ENCODE data around the gene MSI2. TPM values are rescaled to one million over a fixed set of nuclear protein-coding genes. Genes with fewer than 3 reads are reported as not detected.

The MSI2 gene
- total and polyA plus RNA-seq, 2 experiments from 2014 or later, result 4.3 to 17.9 TPM

GRCh38 chr17:57471868-57472368 is 215.6 kb downstream of the MSI2 start:
- 83 to 94% methylated on average over 8 of the region's 8 CpGs for WGBS, 2 experiments (ENCODE audit: low coverage in 1 of 2, low lambda C conversion rate in 2 of 2, missing lambda C conversion rate in 2 of 2)
- in situ Hi-C loops (cut with MboI), result no loop called here
- H3K79me2 ChIP-seq (ENCODE audit: insufficient read depth), result no peaks in the 10 kb centered on the region
- no peak overlapping the region for H3K4me3 ChIP-seq
- DNase-seq, result no peak
- no peaks in the 10 kb centered on the region for H3K9me3 ChIP-seq (ENCODE audit: low read depth)
- H3K4me1 ChIP-seq (ENCODE audit: insufficient read depth), result peaks cover 17% of the 10 kb centered on the region
- no peaks in the 10 kb centered on the region for H4K20me1 ChIP-seq (ENCODE audit: insufficient read depth)
- H3K27ac ChIP-seq, result no peak overlapping the region
- H3K27me3 ChIP-seq (replicated peaks; ENCODE audit: insufficient read depth), result no peaks in the 10 kb centered on the region
- H2AFZ ChIP-seq, result no peak overlapping the region
- no peak for TF ChIP-seq EZH2 (IDR thresholded peaks at IDR 0.05; ENCODE audit: insufficient read depth, poor library complexity, severe bottlenecking)
- no peak for TF ChIP-seq EZH2phosphoT487 (IDR thresholded peaks at IDR 0.05; ENCODE audit: insufficient read depth, low read depth)
- H3K9me2 ChIP-seq (ENCODE audit: insufficient read depth), result no peaks in the 10 kb centered on the region
- no peak overlapping the region for H3K9ac ChIP-seq
- H3K4me2 ChIP-seq (ENCODE audit: unreplicated experiment), result no peak overlapping the region
- peaks cover 20% of the 10 kb centered on the region; the same call in 1 of the 2 replicates for H3F3A ChIP-seq (ENCODE audit: insufficient read depth)
- no peaks in the 10 kb centered on the region for H3K36me3 ChIP-seq (ENCODE audit: low read depth)

DNA sequence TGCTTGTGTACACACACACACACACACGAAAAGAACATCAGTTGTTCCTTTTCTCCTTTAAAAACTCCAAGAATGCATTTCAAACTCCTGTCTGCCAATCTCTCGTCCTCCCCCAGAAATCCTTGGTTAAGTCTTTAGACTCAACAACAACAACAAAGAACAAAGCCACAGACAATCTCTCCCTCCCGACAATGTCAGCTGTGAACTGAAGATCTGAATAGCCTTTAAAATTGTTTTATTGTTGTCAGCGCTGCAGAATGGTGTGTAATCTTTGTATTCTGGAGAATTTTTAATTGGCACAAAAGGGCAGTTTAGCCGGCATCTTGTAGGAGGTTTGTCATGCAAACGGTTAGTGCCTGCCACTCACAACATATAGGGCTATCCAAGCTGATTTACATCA is 219.5 kb downstream of the MSI2 start:
- H3K4me2 ChIP-seq (ENCODE audit: unreplicated experiment), result no peak overlapping the region
- WGBS, 2 experiments (ENCODE audit: low coverage in 1 of 2, low lambda C conversion rate in 2 of 2, missing lambda C conversion rate in 2 of 2), result 94 to 96% methylated on average over 6 of the region's 6 CpGs

DNA sequence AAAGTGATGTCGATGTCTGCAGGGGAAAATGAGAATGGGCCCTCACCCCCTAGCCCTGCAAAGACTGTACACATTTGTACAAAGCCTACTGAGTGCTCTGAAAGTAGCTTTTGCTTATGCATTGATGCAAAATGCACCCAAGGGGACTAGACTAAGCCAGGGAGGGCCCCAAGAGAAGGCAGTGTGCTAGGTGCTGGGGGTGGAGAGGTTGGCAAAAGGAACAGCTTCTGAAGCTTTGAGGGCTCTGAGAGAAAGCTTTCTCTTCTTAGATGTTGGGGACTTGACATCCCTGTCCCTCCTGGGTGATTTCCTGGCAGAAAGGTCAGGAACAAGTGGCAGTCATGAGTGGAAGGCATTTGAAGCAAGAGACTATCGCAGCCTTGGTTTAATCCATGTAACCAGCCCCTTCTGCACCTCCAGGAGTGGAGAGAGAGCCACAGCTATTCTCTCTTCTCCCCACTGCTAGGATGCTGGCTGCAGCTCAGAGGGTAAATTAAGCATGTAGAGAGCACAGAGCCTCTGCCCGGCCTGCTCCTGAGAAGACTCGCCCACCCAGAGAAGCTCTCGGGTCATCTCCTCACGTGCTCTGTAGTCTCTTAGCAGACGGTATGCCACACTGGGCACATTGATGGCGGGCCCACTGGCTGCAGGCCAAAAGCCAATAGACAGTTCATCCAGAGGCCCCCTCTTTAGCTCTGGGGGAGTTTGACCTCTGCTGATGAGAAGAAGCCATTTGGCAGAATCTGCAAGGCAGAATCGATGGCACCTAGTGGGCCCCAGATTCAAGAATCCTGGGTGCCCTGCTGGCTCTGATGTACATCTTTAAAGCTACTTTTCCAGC is 221.4 kb downstream of the MSI2 start:
- Histone ChIP-seq H3K9me2 (ENCODE audit: insufficient read depth) (no peaks in the 10 kb centered on the region), H3F3A (ENCODE audit: insufficient read depth) (peaks cover 41% of the 10 kb centered on the region), H3K27ac (no peak overlapping the region), H3K9ac (no peak overlapping the region), H3K27me3 (replicated peaks; ENCODE audit: insufficient read depth) (no peaks in the 10 kb centered on the region), H4K20me1 (ENCODE audit: insufficient read depth) (no peaks in the 10 kb centered on the region), H3K4me3 (no peak overlapping the region), H3K9me3 (ENCODE audit: low read depth) (no peaks in the 10 kb centered on the region), H3K4me1 (ENCODE audit: insufficient read depth) (peaks cover 42% of the 10 kb centered on the region), H3K4me2 (ENCODE audit: unreplicated experiment) (no peak overlapping the region), H2AFZ (no peak overlapping the region), H3K36me3 (ENCODE audit: low read depth) (no peaks in the 10 kb centered on the region), H3K79me2 (ENCODE audit: insufficient read depth) (no peaks in the 10 kb centered on the region)
- 82 to 87% methylated on average over 9 of the region's 9 CpGs for WGBS, 2 experiments (ENCODE audit: low coverage in 1 of 2, low lambda C conversion rate in 2 of 2, missing lambda C conversion rate in 2 of 2)
- DNase-seq, result no peak
- in situ Hi-C loops (cut with MboI), result no loop called here
- TF ChIP-seq EZH2phosphoT487 (IDR thresholded peaks at IDR 0.05; ENCODE audit: insufficient read depth, low read depth) (no peak), EZH2 (IDR thresholded peaks at IDR 0.05; ENCODE audit: insufficient read depth, poor library complexity, severe bottlenecking) (no peak)

More for the DNA sequence above, 219.5 kb downstream of the MSI2 start:
- Histone ChIP-seq H3K9me2 (ENCODE audit: insufficient read depth) (no peaks in the 10 kb centered on the region), H3K9me3 (ENCODE audit: low read depth) (no peaks in the 10 kb centered on the region), H3K4me1 (ENCODE audit: insufficient read depth) (peaks cover 23% of the 10 kb centered on the region), H3K27me3 (replicated peaks; ENCODE audit: insufficient read depth) (no peaks in the 10 kb centered on the region), H3F3A (ENCODE audit: insufficient read depth) (peaks cover 23% of the 10 kb centered on the region; the same call in 1 of the 2 replicates), H2AFZ (no peak overlapping the region), H3K27ac (no peak overlapping the region), H3K4me3 (no peak overlapping the region), H3K79me2 (ENCODE audit: insufficient read depth) (no peaks in the 10 kb centered on the region), H3K9ac (no peak overlapping the region), H3K36me3 (ENCODE audit: low read depth) (no peaks in the 10 kb centered on the region), H4K20me1 (ENCODE audit: insufficient read depth) (no peaks in the 10 kb centered on the region)
- in situ Hi-C loops (cut with MboI), result no loop called here
- no peak for DNase-seq
- no peak for TF ChIP-seq EZH2 (IDR thresholded peaks at IDR 0.05; ENCODE audit: insufficient read depth, poor library complexity, severe bottlenecking)

DNA sequence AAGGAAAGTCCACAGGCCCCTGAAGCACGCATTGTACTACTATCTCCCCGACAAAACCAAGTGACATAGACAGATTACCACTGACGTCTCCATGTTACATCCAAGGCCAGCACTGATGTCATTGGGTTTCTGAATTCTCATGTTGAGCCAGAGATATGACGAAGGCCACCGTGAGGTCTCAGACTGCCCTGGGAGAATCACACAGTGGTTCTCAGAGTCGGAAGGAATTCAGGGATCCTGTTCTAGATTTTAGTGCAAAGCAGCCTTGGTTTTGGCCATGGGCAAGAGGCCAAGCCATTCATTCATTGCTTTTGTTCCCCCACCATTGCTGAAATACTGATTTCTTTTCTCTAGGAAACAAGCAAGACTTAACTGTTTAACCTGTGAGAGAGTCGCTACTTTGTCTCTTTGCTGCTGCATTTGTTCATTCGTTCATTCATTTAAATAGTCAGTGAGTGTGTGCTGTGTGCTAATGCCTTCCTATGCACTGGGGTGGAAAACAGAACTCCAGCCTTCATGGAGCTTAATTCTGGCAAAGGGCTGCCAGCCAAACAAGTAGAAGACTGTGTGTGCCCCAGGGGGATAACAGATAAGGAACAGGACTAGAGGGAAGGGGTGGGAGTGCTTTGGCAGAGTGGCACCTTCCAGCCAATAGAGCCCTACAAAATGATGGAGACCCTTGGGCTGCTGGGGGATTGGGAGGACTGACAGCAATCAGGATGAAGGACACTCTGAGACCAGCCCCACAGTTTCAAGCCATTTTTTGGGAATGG is 222.3 kb downstream of the MSI2 start:
- WGBS, 2 experiments (ENCODE audit: low coverage in 1 of 2, low lambda C conversion rate in 2 of 2, missing lambda C conversion rate in 2 of 2), result 77 to 80% methylated on average over 8 of the region's 8 CpGs
- peaks cover 43% of the 10 kb centered on the region for H3K4me1 ChIP-seq (ENCODE audit: insufficient read depth)

More for the DNA sequence above, 222.3 kb downstream of the MSI2 start:
- in situ Hi-C loops (cut with MboI), result no loop called here
- TF ChIP-seq EZH2 (IDR thresholded peaks at IDR 0.05; ENCODE audit: insufficient read depth, poor library complexity, severe bottlenecking), result no peak
- no peak for TF ChIP-seq EZH2phosphoT487 (IDR thresholded peaks at IDR 0.05; ENCODE audit: insufficient read depth, low read depth)
- no peak overlapping the region for H2AFZ ChIP-seq
- no peaks in the 10 kb centered on the region for H3K79me2 ChIP-seq (ENCODE audit: insufficient read depth)
- H3K9ac ChIP-seq, result no peak overlapping the region
- DNase-seq, result no peak
- no peaks in the 10 kb centered on the region for H3K36me3 ChIP-seq (ENCODE audit: low read depth)
- H3F3A ChIP-seq (ENCODE audit: insufficient read depth), result peaks cover 40% of the 10 kb centered on the region
- H3K4me2 ChIP-seq (ENCODE audit: unreplicated experiment), result no peak overlapping the region
- no peaks in the 10 kb centered on the region for H3K9me2 ChIP-seq (ENCODE audit: insufficient read depth)
- no peak overlapping the region for H3K27ac ChIP-seq
- H3K4me3 ChIP-seq, result no peak overlapping the region
- H3K9me3 ChIP-seq (ENCODE audit: low read depth), result no peaks in the 10 kb centered on the region
- no peaks in the 10 kb centered on the region for H4K20me1 ChIP-seq (ENCODE audit: insufficient read depth)
- H3K27me3 ChIP-seq (replicated peaks; ENCODE audit: insufficient read depth), result no peaks in the 10 kb centered on the region

Data from GM23248 (cell line).